ENCODE measurements around the gene PDE4D. TPM values are rescaled to one million over a fixed set of nuclear protein-coding genes. Genes with fewer than 3 reads are reported as not detected.
A peak's percentile ranks its signal among the peaks of the same experiment; 100 is the strongest.

PDE4D gene
- total and polyA plus RNA-seq, 2 of the 4 experiments (the other 2 are of a cell fraction) = 1.4 to 7.9 TPM

DNA sequence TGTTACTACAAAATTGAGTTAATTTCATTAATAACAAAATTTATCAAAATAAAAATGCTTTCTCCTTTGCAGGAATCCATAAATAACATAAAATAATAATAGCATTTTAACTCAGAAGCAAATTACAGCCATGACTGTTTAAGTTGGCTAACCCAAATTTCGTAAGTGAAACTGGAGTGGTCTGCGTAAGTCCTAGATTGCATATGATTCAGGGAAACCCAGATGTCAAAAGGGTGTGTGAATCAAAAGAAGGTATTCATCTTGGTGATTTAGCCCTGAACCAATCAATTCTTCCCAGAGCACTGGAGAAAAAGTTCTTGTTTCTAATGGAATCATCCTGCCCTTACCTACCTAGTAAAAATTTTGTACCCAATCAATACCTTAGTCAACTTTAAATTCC lies 763.1 kb downstream of the PDE4D start:
- TF ChIP-seq NFE2L2 (IDR thresholded peaks at IDR 0.05; ENCODE audit: low read depth, low read length) (no peak), CHD1 (IDR thresholded peaks at IDR 0.05; ENCODE audit: low read depth, low read length) (no peak), BHLHE40 (IDR thresholded peaks at IDR 0.05; ENCODE audit: low read depth, low read length) (no peak), RAD21 (IDR thresholded peaks at IDR 0.05; ENCODE audit: low read length) (no peak), FOS (IDR thresholded peaks at IDR 0.05; ENCODE audit: low read depth, low read length) (no peak), ELK1 (IDR thresholded peaks at IDR 0.05; ENCODE audit: borderline replicate concordance, low read depth, low read length) (no peak), POLR2A (IDR thresholded peaks at IDR 0.05; ENCODE audit: low read depth, low read length) (no peak), RCOR1 (IDR thresholded peaks at IDR 0.05; ENCODE audit: insufficient replicate concordance, low read length) (no peak), RFX5 (IDR thresholded peaks at IDR 0.05; ENCODE audit: low read depth, low read length) (no peak), CEBPB (IDR thresholded peaks at IDR 0.05; ENCODE audit: low read depth, low read length) (no peak), MAFK (IDR thresholded peaks at IDR 0.05; ENCODE audit: low read depth, low read length) (no peak), MXI1 (IDR thresholded peaks at IDR 0.05; ENCODE audit: borderline replicate concordance, low read depth, low read length) (no peak), MAZ (IDR thresholded peaks at IDR 0.05; ENCODE audit: borderline replicate concordance, low read depth, low read length) (no peak), SMC3 (IDR thresholded peaks at IDR 0.05; ENCODE audit: low read depth, low read length) (no peak)
- TF ChIP-seq, protein P1, sequence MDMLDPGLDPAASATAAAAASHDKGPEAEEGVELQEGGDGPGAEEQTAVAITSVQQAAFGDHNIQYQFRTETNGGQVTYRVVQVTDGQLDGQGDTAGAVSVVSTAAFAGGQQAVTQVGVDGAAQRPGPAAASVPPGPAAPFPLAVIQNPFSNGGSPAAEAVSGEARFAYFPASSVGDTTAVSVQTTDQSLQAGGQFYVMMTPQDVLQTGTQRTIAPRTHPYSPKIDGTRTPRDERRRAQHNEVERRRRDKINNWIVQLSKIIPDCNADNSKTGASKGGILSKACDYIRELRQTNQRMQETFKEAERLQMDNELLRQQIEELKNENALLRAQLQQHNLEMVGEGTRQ (IDR thresholded peaks at IDR 0.05; ENCODE audit: low read depth, low read length) = no peak
- TF ChIP-seq, protein P2, sequence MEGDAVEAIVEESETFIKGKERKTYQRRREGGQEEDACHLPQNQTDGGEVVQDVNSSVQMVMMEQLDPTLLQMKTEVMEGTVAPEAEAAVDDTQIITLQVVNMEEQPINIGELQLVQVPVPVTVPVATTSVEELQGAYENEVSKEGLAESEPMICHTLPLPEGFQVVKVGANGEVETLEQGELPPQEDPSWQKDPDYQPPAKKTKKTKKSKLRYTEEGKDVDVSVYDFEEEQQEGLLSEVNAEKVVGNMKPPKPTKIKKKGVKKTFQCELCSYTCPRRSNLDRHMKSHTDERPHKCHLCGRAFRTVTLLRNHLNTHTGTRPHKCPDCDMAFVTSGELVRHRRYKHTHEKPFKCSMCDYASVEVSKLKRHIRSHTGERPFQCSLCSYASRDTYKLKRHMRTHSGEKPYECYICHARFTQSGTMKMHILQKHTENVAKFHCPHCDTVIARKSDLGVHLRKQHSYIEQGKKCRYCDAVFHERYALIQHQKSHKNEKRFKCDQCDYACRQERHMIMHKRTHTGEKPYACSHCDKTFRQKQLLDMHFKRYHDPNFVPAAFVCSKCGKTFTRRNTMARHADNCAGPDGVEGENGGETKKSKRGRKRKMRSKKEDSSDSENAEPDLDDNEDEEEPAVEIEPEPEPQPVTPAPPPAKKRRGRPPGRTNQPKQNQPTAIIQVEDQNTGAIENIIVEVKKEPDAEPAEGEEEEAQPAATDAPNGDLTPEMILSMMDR (conservative IDR thresholded peaks at IDR 0.05; ENCODE audit: low read depth, low read length) = no peak
- Histone ChIP-seq H4K5ac (ENCODE audit: low read depth, low read length) (no peak overlapping the region), H3K4me2 (ENCODE audit: low read depth, low read length) (no peak overlapping the region), H2AK5ac (ENCODE audit: low read depth, low read length) (no peak overlapping the region), H3K4me1 (ENCODE audit: control insufficient read depth, insufficient read depth, low read length) (peaks cover 18% of the 10 kb centered on the region), H2AFZ (replicated peaks; ENCODE audit: low read length, poor library complexity) (no peak overlapping the region), H3K9ac (ENCODE audit: low read depth, low read length) (no peak overlapping the region), H2AK9ac (replicated peaks; ENCODE audit: low read depth, low read length, poor library complexity) (no peak overlapping the region), H3K79me1 (ENCODE audit: low read depth in 1 of 2, low read length in 2 of 2) (peaks cover 4 to 5% of the 10 kb centered on the region in 2 experiments; a peak in 3 of 4 replicates), H2BK20ac (ENCODE audit: low read depth, low read length) (no peak overlapping the region), H3K9me1 (ENCODE audit: insufficient read depth, low read length) (peaks cover 13% of the 10 kb centered on the region), H2BK5ac (ENCODE audit: low read depth, low read length, poor library complexity, severe bottlenecking) (no peak overlapping the region), H3K27me3 (ENCODE audit: control insufficient read depth, insufficient read depth, low read length) (no peaks in the 10 kb centered on the region), H3K14ac (replicated peaks; ENCODE audit: low read depth, low read length) (no peak overlapping the region), H2BK15ac (ENCODE audit: low read depth, low read length) (peak overlapping the region; percentile 49; the same call in 1 of the 3 replicates), H3K27ac (ENCODE audit: insufficient read depth, low read length) (no peak overlapping the region), H4K91ac (ENCODE audit: insufficient read depth, low read depth, low read length) (no peak overlapping the region), H3K56ac (ENCODE audit: extremely low read depth, insufficient read depth, low read length) (no peak overlapping the region), H4K20me1 (ENCODE audit: insufficient read depth, low read length) (no peaks in the 10 kb centered on the region), H2BK120ac (ENCODE audit: low read depth, low read length) (no peak overlapping the region; the same call in 1 of the 2 replicates), H4K8ac (ENCODE audit: low read depth in 2 of 2, low read length in 2 of 2) (peak overlapping the region in 1 of 2 experiments; percentile 11; a peak in 3 of 4 replicates), H3K4me3 (ENCODE audit: insufficient read depth, low read depth, low read length) (no peak overlapping the region), H3K23ac (ENCODE audit: low read depth, low read length) (no peak overlapping the region), H3K4ac (ENCODE audit: low read depth, low read length) (no peak overlapping the region), H3K36me3 (ENCODE audit: control insufficient read depth, insufficient read depth, low read length) (no peaks in the 10 kb centered on the region), H3K18ac (ENCODE audit: low read depth, low read length) (peak overlapping the region; percentile 6; the same call in 1 of the 2 replicates), H3K9me3 (ENCODE audit: control insufficient read depth, insufficient read depth, low read length) (no peaks in the 10 kb centered on the region)
- intact Hi-C loops (cut with micrococcal nuclease) (no loop called here), dilution Hi-C loops (cut with HindIII; ENCODE audit: low sequenced_read_pairs, unreplicated experiment) (no loop called here), in situ Hi-C loops (cut with MboI; ENCODE audit: low sequenced_read_pairs) (no loop called here)
- DNase-seq = peak; percentile 77
- ChIA-PET POLR2A (ENCODE audit: unreplicated experiment) (no interaction called here), CTCF (no interaction called here)
- no peak for ATAC-seq (ENCODE audit: low read depth)
- no TSS peak for BruUV-seq (replicated peaks)
- no CpG with 5 or more reads among the region's 2 CpGs for WGBS, 2 experiments (ENCODE audit: extremely low coverage in 2 of 2, insufficient read length in 1 of 2)

Data from IMR-90 (cell line).